ENCODE data around the gene C1QTNF9B. TPM values are rescaled to one million over a fixed set of nuclear protein-coding genes. Genes with fewer than 3 reads are reported as not detected.
"Not testable (repeated sequence)": the region's sequence is repeated elsewhere in the genome, so short reads cannot be mapped to it uniquely, and the experiment has no call there.

Gene C1QTNF9B
- total RNA-seq, 2 experiments from 2014 or later = not detected

- Mint-ChIP-seq H3K4me3 (no peak overlapping the region), H3K36me3 (peaks cover 4% of the 10 kb centered on the region), H3K27me3 (no peaks in the 10 kb centered on the region), H3K27ac (no peak overlapping the region), H3K4me1 (peaks cover 7% of the 10 kb centered on the region), H3K9me3 (no peaks in the 10 kb centered on the region)
- DNase-seq (no peak), ATAC-seq (ENCODE audit: low read depth) (no peak)
- POLR2A ChIA-PET = no interaction called here
Measured at GRCh38 chr13:23883255-23883654, 14.0 kb downstream of the C1QTNF9B start.

DNA sequence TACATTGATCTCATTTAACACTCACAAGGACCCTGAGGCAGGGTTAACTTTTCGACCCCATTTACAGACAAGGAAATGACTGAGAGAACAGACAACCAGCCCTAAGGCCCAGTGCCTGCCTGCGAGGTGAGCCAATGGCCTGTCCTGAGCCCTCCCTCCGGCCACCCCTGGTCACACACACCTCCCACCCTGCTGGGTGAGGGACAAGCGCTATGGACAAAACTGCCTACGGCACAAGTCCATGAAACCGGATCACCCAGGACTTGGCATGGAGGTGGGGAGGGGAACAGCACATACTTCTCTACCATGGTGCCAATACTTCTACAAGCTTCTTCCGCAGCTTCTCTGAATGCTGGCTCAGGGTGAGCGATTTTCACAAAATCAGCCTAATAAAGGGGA is 15.9 kb downstream of the C1QTNF9B start:
- H3K27me3 Mint-ChIP-seq; DNase-seq; H3K36me3 Mint-ChIP-seq; H3K4me3 Mint-ChIP-seq; H3K9me3 Mint-ChIP-seq; H3K27ac Mint-ChIP-seq; POLR2A ChIA-PET; H3K4me1 Mint-ChIP-seq; ATAC-seq (ENCODE audit: low read depth): not testable (repeated sequence)

- H3K27me3 Mint-ChIP-seq; DNase-seq; H3K9me3 Mint-ChIP-seq; H3K4me1 Mint-ChIP-seq; POLR2A ChIA-PET; H3K36me3 Mint-ChIP-seq; H3K4me3 Mint-ChIP-seq; H3K27ac Mint-ChIP-seq; ATAC-seq (ENCODE audit: low read depth): not testable (repeated sequence)
Measured at GRCh38 chr13:23880493-23881401, 16.6 kb downstream of the C1QTNF9B start.

DNA sequence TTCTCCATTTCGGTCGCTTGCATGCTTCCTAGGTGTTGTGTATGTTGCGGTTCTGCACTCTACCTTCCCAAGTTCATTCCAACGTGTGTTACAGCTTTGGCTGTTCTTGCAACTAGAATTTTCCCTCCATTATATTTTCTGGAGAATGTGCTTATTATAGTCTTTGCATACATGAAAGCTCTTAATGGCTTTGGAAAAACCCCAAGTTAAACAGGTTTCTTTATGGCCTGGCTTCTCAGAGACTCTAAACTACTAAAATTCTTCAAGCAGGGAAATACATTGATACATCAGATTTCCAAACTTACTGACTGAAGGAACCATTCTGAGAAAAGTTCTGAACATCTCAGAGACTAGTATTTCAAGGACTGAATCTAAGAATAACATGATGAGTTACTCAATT is 20.0 kb downstream of the C1QTNF9B start:
- no peaks in the 10 kb centered on the region for H3K4me1 Mint-ChIP-seq
- H3K9me3 Mint-ChIP-seq = no peaks in the 10 kb centered on the region
- DNase-seq = no peak
- POLR2A ChIA-PET = no interaction called here
- peaks cover 2% of the 10 kb centered on the region for H3K36me3 Mint-ChIP-seq
- H3K4me3 Mint-ChIP-seq = no peak overlapping the region
- no peak for ATAC-seq (ENCODE audit: low read depth)
- H3K27me3 Mint-ChIP-seq = no peaks in the 10 kb centered on the region
- H3K27ac Mint-ChIP-seq = peak overlapping the region; percentile 21

- no peaks in the 10 kb centered on the region for H3K27me3 Mint-ChIP-seq
- no peaks in the 10 kb centered on the region for H3K4me1 Mint-ChIP-seq
- no peaks in the 10 kb centered on the region for H3K9me3 Mint-ChIP-seq
- H3K4me3 Mint-ChIP-seq = no peak overlapping the region
- ATAC-seq (ENCODE audit: low read depth) (no peak), DNase-seq (no peak)
- H3K27ac Mint-ChIP-seq = no peak overlapping the region
- POLR2A ChIA-PET = no interaction called here
- H3K36me3 Mint-ChIP-seq = peaks cover 2% of the 10 kb centered on the region
Measured at GRCh38 chr13:23876265-23876664, 21.0 kb downstream of the C1QTNF9B start.

DNA sequence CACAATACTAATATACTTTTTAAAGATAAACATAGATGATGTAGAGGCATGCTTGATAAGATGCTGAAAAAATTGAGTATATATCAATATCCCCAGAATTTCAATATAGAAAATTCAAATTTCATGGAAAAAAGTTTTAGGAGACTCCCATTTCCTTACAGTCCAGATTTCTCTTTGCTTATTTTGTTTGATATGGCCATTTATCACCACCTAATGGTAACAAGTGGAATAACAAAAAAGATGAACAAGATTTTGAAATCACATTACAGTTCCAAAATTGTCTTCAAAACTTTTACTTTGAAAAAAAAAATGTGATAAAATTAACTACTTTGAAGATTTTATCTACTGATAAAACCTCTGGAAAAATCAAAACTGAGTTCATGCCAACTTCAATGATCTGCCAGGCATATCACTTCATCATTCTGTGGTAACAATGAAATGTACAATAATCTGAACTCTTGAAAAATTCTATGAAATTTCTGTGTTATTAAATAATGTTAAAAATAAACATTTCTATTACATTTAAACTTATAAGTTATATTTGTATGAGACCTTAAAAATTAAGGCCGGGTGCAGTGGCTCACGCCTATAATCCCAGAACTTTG is 25.6 kb downstream of the C1QTNF9B start:
- POLR2A ChIA-PET = no interaction called here

DNA sequence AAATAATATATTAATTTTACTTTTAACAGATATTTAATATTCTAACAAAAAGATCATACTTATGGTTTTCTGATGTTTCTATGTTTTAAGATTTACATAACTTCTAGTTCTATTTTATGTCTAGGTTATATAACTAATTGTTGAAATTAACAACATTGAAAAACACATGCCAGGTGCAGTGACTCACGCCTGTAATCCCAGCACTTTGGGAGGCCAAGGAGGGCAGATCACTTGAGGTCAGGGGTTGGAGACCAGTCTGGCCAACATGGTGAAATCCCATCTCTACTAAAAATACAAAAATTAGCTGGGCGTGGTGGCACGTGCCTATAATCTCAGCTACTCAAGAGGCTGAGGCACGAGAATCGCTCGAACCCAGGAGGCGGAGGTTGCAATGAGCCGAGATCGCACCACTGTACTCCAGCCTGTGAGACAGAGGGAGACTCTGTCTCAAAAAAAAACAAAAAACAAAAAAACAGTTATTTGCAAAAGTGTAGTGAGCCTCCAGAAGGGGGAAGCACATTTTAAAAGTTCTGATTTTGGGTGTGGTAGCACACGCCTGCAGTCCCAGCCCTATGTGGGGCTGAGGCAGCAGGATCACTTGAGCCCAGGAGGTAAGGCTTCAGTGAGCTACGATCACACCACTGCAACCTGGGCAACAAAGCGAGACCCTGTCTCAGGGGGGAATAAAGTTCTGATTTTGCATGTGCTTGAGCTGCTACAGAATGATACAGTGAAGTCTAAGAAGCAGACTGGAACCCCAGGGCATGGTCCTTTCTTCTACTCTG is 26.8 kb downstream of the C1QTNF9B start:
- Mint-ChIP-seq H3K9me3 (no peaks in the 10 kb centered on the region), H3K4me3 (no peak overlapping the region), H3K36me3 (no peaks in the 10 kb centered on the region), H3K27ac (no peak overlapping the region), H3K27me3 (no peaks in the 10 kb centered on the region), H3K4me1 (no peaks in the 10 kb centered on the region)
- DNase-seq = no peak
- ATAC-seq (ENCODE audit: low read depth) = no peak
- POLR2A ChIA-PET = no interaction called here

More for the DNA sequence above, 25.6 kb downstream of the C1QTNF9B start:
- DNase-seq = no peak
- no peak for ATAC-seq (ENCODE audit: low read depth)
- no peaks in the 10 kb centered on the region for H3K36me3 Mint-ChIP-seq
- no peaks in the 10 kb centered on the region for H3K27me3 Mint-ChIP-seq
- no peak overlapping the region for H3K4me3 Mint-ChIP-seq
- H3K4me1 Mint-ChIP-seq = no peaks in the 10 kb centered on the region
- no peak overlapping the region for H3K27ac Mint-ChIP-seq
- H3K9me3 Mint-ChIP-seq = no peaks in the 10 kb centered on the region

DNA sequence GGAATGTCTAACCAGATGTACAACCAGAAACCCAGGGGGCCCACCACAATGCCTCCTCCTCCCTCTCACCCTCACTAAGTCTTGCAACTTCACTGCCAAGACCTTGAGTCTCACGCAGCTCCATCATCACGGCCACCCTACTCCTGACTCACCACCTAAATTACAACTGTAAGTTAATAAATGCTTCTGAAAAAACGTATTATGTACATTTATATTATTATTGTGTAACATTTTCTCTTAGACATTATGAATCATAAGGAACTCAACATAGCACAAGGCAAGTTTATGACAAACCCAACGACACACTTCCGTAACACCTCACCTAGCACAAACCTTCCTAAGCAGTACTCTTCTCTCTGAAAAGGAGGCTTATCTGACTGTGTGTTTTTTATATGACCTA is 28.8 kb downstream of the C1QTNF9B start:
- Mint-ChIP-seq H3K4me1 (peaks cover 2% of the 10 kb centered on the region), H3K27ac (no peak overlapping the region), H3K36me3 (no peaks in the 10 kb centered on the region), H3K27me3 (no peaks in the 10 kb centered on the region), H3K4me3 (no peak overlapping the region), H3K9me3 (no peaks in the 10 kb centered on the region)
- ATAC-seq (ENCODE audit: low read depth) = no peak
- DNase-seq = no peak
- POLR2A ChIA-PET = no interaction called here

- Mint-ChIP-seq H3K36me3 (no peaks in the 10 kb centered on the region), H3K4me1 (peaks cover 2% of the 10 kb centered on the region), H3K9me3 (no peaks in the 10 kb centered on the region), H3K27ac (no peak overlapping the region), H3K4me3 (no peak overlapping the region), H3K27me3 (no peaks in the 10 kb centered on the region)
- POLR2A ChIA-PET = no interaction called here
- ATAC-seq (ENCODE audit: low read depth) (no peak), DNase-seq (no peak)
Measured at GRCh38 chr13:23867027-23867491, 30.2 kb downstream of the C1QTNF9B start.

DNA sequence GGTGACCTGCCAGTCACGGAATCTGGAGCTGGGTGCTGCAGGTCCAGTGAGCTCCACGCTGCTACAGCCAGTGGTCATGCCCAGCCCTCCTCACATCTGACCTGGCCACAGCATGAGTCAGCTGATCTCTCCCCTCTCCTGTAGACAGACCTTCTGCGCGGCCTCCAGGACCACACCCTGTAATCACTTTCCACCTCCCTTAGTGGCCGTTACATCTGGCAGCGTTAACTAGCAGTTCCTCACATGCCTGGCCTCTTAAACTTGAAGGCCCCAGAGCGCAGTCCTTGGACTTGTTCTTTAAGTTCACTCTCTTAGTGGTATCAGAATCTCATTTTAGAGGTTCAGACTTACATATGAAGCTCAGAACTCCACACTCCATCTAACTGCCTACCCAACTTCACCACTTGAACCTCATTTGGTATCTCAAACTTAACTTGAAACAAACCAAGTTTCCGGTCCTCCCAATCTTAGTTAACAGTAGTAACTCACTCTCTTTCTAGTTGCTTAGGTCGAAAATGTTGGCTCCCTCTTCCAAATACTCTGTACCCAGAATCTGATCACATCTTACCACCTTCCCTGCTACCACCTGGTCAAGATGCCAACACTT is 30.8 kb downstream of the C1QTNF9B start:
- DNase-seq (no peak), ATAC-seq (ENCODE audit: low read depth) (no peak)
- H3K9me3 Mint-ChIP-seq = no peaks in the 10 kb centered on the region
- peaks cover 2% of the 10 kb centered on the region for H3K4me1 Mint-ChIP-seq
- H3K27me3 Mint-ChIP-seq = no peaks in the 10 kb centered on the region
- POLR2A ChIA-PET = no interaction called here
- H3K36me3 Mint-ChIP-seq = peaks cover under 1% of the 10 kb centered on the region
- H3K4me3 Mint-ChIP-seq = no peak overlapping the region
- no peak overlapping the region for H3K27ac Mint-ChIP-seq

DNA sequence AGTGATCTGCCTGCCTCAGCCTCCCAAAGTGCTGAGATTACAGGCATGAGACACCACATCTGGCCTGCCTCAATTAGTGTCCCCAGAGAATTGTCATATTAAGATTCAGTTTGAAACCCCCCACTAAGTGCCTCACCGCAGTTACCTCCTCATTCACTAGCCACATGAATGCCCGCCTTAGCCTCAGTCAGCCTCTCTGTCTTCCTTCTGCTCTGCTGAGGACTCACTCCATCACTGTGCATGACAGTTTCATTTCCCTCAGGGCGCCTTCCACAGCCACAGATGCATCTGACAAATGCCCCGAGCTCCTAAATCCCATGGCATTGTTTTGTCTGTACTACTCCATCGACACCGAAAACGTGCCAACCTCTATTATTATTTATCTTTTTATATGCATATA is 31.4 kb downstream of the C1QTNF9B start:
- H3K9me3 Mint-ChIP-seq = no peaks in the 10 kb centered on the region
- POLR2A ChIA-PET = no interaction called here
- H3K27ac Mint-ChIP-seq = no peak overlapping the region

DNA sequence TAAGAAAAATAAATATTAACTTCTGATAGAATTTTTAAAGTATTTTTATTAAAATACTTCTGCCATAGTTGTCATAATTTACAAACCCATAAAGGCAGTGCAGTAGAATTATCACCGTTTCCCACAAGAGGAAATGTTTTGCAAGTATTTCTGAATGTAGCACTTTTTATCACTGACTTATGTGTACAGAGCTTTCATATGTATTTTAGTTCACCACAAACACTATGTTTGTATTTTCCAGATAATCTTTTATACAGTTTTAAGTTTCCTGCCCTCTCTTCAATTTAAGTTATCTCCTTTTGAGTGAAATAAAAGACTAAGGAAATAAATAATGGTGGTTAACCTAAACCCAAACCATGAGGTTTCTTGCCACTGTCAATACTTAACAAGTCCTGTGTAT is 32.3 kb downstream of the C1QTNF9B start:
- no peak for DNase-seq
- no peak overlapping the region for H3K4me3 Mint-ChIP-seq
- H3K9me3 Mint-ChIP-seq = no peaks in the 10 kb centered on the region
- ATAC-seq (ENCODE audit: low read depth) = no peak
- H3K27me3 Mint-ChIP-seq = no peaks in the 10 kb centered on the region
- peaks cover 2% of the 10 kb centered on the region for H3K36me3 Mint-ChIP-seq
- no peak overlapping the region for H3K27ac Mint-ChIP-seq
- H3K4me1 Mint-ChIP-seq = peaks cover 2% of the 10 kb centered on the region
- POLR2A ChIA-PET = no interaction called here

More for the DNA sequence above, 31.4 kb downstream of the C1QTNF9B start:
- peaks cover 2% of the 10 kb centered on the region for H3K4me1 Mint-ChIP-seq
- no peaks in the 10 kb centered on the region for H3K27me3 Mint-ChIP-seq
- peaks cover 2% of the 10 kb centered on the region for H3K36me3 Mint-ChIP-seq
- no peak for ATAC-seq (ENCODE audit: low read depth)
- DNase-seq = no peak
- no peak overlapping the region for H3K4me3 Mint-ChIP-seq

DNA sequence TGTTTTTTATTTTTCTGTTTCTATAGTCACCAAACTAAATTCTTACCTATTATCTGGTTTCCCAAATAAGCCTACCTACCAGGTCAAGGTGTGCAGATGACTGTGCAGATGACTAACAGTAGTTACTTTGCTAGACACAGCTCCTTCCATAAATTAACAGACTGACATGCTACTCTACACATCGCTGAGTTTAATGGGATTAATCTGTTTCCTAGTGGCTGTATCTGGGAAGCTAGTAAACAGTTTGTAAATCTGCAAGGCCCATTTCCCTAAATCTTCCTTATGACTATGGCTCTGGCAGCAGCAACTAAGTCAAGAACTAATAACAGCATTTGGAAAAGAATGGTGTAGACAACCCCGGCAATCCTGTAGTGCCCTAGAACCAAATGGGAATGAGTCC is 36.0 kb downstream of the C1QTNF9B start:
- DNase-seq = no peak
- peaks cover 11% of the 10 kb centered on the region for H3K4me1 Mint-ChIP-seq
- no peaks in the 10 kb centered on the region for H3K27me3 Mint-ChIP-seq
- H3K36me3 Mint-ChIP-seq = peaks cover 4% of the 10 kb centered on the region
- no peaks in the 10 kb centered on the region for H3K9me3 Mint-ChIP-seq
- H3K27ac Mint-ChIP-seq = no peak overlapping the region
- H3K4me3 Mint-ChIP-seq = no peak overlapping the region
- POLR2A ChIA-PET = no interaction called here
- no peak for ATAC-seq (ENCODE audit: low read depth)
